ENCODE measurements around the gene PNPLA6. TPM values are rescaled to one million over a fixed set of nuclear protein-coding genes. Genes with fewer than 3 reads are reported as not detected.

Gene PNPLA6
- total and polyA plus RNA-seq, 9 of the 15 experiments (the other 6 are each of a cell fraction or from before 2014, with no cell fraction given) = 0.07 to 30.2 (median 8.3) TPM

DNA sequence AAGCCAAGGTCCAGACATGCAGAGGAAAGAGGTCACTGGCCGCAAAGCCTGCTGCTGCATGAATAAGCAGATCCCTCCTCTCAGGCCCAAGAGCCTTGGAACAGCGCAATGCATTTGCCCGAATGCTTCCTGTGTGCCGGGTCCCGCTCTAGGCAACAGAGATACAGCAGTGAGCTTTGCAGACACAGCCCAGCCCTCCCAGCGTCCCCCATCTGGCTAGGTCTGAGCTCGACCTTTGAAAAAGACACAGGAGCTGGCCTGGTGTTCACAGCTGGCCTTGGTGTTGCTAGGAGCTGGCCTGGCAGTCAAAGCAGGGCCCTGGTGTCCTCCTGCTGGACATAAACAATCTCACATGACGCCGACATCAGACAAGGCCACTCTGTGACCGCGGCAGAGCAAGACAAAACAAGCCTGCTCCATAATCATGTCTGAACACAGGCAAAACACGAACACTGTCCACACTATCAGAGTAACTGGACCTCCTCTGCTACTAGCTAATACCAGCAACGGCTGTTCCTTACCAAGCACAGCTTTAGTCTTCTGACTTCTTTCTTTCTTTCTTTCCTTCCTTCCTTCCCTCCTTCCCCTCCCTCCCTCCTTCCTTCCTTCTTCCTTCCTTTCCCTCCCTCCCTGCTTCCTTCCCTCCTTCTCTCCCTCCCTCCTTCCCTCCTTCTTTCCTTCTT lies 41.0 kb upstream of the PNPLA6 start (continued):
- TF ChIP-seq, protein P1, sequence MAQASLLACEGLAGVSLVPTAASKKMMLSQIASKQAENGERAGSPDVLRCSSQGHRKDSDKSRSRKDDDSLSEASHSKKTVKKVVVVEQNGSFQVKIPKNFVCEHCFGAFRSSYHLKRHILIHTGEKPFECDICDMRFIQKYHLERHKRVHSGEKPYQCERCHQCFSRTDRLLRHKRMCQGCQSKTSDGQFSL (CRISPR knock-in tag; IDR thresholded peaks at IDR 0.05) = no peak
- TF ChIP-seq, protein P1 (tag; IDR thresholded peaks at IDR 0.05) = no peak; a peak in 1 of 4 replicates
- TF ChIP-seq MCM7 (IDR thresholded peaks at IDR 0.05) (0 out of 4 replicates have a peak, but pooled peaks have one; percentile 39 to 59), ZNF57 (CRISPR knock-in tag; IDR thresholded peaks at IDR 0.05) (no peak), SLC30A9 (CRISPR knock-in tag; IDR thresholded peaks at IDR 0.05) (no peak), TRIM28 (IDR thresholded peaks at IDR 0.05) (no peak), ZNF140 (CRISPR knock-in tag; IDR thresholded peaks at IDR 0.05) (no peak), POLR2A (conservative IDR thresholded peaks at IDR 0.05) (no peak; the same call in 1 of the 2 replicates), U2AF2 (optimal IDR thresholded peaks at IDR 0.05; ENCODE audit: low read depth, low read length) (no peak), ILK (tag; IDR thresholded peaks at IDR 0.05; ENCODE audit: borderline replicate concordance, low read depth) (no peak), MAZ (CRISPR knock-in tag; conservative IDR thresholded peaks at IDR 0.05 in 1 of 2, IDR thresholded peaks at IDR 0.05 in 1 of 2) (no peak), ZNF133 (CRISPR knock-in tag; IDR thresholded peaks at IDR 0.05) (no peak), RBM39 (optimal IDR thresholded peaks at IDR 0.05; ENCODE audit: low read depth, low read length) (no peak), ARHGAP35 (IDR thresholded peaks at IDR 0.05; ENCODE audit: partially characterized antibody) (peak; percentile 79)
- TF ChIP-seq, protein P2, sequence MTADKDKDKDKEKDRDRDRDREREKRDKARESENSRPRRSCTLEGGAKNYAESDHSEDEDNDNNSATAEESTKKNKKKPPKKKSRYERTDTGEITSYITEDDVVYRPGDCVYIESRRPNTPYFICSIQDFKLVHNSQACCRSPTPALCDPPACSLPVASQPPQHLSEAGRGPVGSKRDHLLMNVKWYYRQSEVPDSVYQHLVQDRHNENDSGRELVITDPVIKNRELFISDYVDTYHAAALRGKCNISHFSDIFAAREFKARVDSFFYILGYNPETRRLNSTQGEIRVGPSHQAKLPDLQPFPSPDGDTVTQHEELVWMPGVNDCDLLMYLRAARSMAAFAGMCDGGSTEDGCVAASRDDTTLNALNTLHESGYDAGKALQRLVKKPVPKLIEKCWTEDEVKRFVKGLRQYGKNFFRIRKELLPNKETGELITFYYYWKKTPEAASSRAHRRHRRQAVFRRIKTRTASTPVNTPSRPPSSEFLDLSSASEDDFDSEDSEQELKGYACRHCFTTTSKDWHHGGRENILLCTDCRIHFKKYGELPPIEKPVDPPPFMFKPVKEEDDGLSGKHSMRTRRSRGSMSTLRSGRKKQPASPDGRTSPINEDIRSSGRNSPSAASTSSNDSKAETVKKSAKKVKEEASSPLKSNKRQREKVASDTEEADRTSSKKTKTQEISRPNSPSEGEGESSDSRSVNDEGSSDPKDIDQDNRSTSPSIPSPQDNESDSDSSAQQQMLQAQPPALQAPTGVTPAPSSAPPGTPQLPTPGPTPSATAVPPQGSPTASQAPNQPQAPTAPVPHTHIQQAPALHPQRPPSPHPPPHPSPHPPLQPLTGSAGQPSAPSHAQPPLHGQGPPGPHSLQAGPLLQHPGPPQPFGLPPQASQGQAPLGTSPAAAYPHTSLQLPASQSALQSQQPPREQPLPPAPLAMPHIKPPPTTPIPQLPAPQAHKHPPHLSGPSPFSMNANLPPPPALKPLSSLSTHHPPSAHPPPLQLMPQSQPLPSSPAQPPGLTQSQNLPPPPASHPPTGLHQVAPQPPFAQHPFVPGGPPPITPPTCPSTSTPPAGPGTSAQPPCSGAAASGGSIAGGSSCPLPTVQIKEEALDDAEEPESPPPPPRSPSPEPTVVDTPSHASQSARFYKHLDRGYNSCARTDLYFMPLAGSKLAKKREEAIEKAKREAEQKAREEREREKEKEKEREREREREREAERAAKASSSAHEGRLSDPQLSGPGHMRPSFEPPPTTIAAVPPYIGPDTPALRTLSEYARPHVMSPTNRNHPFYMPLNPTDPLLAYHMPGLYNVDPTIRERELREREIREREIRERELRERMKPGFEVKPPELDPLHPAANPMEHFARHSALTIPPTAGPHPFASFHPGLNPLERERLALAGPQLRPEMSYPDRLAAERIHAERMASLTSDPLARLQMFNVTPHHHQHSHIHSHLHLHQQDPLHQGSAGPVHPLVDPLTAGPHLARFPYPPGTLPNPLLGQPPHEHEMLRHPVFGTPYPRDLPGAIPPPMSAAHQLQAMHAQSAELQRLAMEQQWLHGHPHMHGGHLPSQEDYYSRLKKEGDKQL (CRISPR knock-in tag; IDR thresholded peaks at IDR 0.05; ENCODE audit: borderline replicate concordance) = no peak
- TF ChIP-seq, protein P3, sequence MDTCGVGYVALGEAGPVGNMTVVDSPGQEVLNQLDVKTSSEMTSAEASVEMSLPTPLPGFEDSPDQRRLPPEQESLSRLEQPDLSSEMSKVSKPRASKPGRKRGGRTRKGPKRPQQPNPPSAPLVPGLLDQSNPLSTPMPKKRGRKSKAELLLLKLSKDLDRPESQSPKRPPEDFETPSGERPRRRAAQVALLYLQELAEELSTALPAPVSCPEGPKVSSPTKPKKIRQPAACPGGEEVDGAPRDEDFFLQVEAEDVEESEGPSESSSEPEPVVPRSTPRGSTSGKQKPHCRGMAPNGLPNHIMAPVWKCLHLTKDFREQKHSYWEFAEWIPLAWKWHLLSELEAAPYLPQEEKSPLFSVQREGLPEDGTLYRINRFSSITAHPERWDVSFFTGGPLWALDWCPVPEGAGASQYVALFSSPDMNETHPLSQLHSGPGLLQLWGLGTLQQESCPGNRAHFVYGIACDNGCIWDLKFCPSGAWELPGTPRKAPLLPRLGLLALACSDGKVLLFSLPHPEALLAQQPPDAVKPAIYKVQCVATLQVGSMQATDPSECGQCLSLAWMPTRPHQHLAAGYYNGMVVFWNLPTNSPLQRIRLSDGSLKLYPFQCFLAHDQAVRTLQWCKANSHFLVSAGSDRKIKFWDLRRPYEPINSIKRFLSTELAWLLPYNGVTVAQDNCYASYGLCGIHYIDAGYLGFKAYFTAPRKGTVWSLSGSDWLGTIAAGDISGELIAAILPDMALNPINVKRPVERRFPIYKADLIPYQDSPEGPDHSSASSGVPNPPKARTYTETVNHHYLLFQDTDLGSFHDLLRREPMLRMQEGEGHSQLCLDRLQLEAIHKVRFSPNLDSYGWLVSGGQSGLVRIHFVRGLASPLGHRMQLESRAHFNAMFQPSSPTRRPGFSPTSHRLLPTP (IDR thresholded peaks at IDR 0.05; ENCODE audit: borderline replicate concordance, extremely low read depth, insufficient read length) = no peak
- TF ChIP-seq, protein P4, sequence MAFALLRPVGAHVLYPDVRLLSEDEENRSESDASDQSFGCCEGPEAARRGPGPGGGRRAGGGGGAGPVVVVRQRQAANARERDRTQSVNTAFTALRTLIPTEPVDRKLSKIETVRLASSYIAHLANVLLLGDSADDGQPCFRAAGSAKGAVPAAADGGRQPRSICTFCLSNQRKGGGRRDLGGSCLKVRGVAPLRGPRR (CRISPR knock-in tag; IDR thresholded peaks at IDR 0.05) = no peak
- TF ChIP-seq, protein P5, sequence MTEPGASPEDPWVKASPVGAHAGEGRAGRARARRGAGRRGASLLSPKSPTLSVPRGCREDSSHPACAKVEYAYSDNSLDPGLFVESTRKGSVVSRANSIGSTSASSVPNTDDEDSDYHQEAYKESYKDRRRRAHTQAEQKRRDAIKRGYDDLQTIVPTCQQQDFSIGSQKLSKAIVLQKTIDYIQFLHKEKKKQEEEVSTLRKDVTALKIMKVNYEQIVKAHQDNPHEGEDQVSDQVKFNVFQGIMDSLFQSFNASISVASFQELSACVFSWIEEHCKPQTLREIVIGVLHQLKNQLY (CRISPR knock-in tag; conservative IDR thresholded peaks at IDR 0.05) = no peak
